Measurements from ENCODE around the gene AP3B2.

GRCh38 chr15:82681371-82681770 lies 28.3 kb downstream of the AP3B2 start:
- TF ChIP-seq, protein P1, sequence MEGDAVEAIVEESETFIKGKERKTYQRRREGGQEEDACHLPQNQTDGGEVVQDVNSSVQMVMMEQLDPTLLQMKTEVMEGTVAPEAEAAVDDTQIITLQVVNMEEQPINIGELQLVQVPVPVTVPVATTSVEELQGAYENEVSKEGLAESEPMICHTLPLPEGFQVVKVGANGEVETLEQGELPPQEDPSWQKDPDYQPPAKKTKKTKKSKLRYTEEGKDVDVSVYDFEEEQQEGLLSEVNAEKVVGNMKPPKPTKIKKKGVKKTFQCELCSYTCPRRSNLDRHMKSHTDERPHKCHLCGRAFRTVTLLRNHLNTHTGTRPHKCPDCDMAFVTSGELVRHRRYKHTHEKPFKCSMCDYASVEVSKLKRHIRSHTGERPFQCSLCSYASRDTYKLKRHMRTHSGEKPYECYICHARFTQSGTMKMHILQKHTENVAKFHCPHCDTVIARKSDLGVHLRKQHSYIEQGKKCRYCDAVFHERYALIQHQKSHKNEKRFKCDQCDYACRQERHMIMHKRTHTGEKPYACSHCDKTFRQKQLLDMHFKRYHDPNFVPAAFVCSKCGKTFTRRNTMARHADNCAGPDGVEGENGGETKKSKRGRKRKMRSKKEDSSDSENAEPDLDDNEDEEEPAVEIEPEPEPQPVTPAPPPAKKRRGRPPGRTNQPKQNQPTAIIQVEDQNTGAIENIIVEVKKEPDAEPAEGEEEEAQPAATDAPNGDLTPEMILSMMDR (IDR thresholded peaks at IDR 0.05) = no peak
- no peak for TF ChIP-seq POLR2A (IDR thresholded peaks at IDR 0.05)

Measured in testis (tissue), 2 donors.